Activated CD8-positive, alpha-beta memory T cell treated with anti-CD3 and anti-CD28 coated beads, Interleukin-2, amount 50 U/mL, for 48 hours (primary cell): ENCODE results near the gene NEUROG3.

Experiments
- DNase-seq: peaks from one replicate; pipeline ENCODE4 v3.0.0-alpha.2; 2020

The NEUROG3 gene

GRCh38 chr10:69573056-69573806, at the start of gene NEUROG3:
NEUROG3 (minus strand) TSS chr10:69573422; CDS start chr10:69573043, 379 bp downstream.
- DNase-seq = no peak

- no peak for DNase-seq
Observed at GRCh38 chr10:69620625-69621024, 47.4 kb upstream of the NEUROG3 start.

GRCh38 chr10:69619626-69620025, 46.4 kb upstream of the NEUROG3 start:
- no peak for DNase-seq

- DNase-seq = no peak
Observed at GRCh38 chr10:69618746-69619145, 45.5 kb upstream of the NEUROG3 start.

GRCh38 chr10:69616358-69616757, 43.1 kb upstream of the NEUROG3 start:
- no peak for DNase-seq

GRCh38 chr10:69614130-69614529, 40.9 kb upstream of the NEUROG3 start:
- no peak for DNase-seq

GRCh38 chr10:69612760-69613159, 39.5 kb upstream of the NEUROG3 start:
- DNase-seq = no peak

- no peak for DNase-seq
Observed at GRCh38 chr10:69609077-69609476, 35.9 kb upstream of the NEUROG3 start.

- no peak for DNase-seq
Observed at GRCh38 chr10:69600761-69601330, 27.6 kb upstream of the NEUROG3 start.

GRCh38 chr10:69588358-69588757, 15.1 kb upstream of the NEUROG3 start:
- no peak for DNase-seq

- no peak for DNase-seq
Observed at GRCh38 chr10:69584624-69585023, 11.4 kb upstream of the NEUROG3 start.

- no peak for DNase-seq
Observed at GRCh38 chr10:69583106-69583505, 9.9 kb upstream of the NEUROG3 start.

GRCh38 chr10:69580435-69580834, 7.2 kb upstream of the NEUROG3 start:
- DNase-seq = no peak

- no peak for DNase-seq
Observed at GRCh38 chr10:69579464-69580060, 6.3 kb upstream of the NEUROG3 start.

GRCh38 chr10:69578508-69578991, 5.3 kb upstream of the NEUROG3 start:
- no peak for DNase-seq

GRCh38 chr10:69577268-69578232, 4.3 kb upstream of the NEUROG3 start:
- no peak for DNase-seq

GRCh38 chr10:69576334-69577011, 3.3 kb upstream of the NEUROG3 start:
- no peak for DNase-seq

GRCh38 chr10:69575164-69575722, 2.0 kb upstream of the NEUROG3 start:
- DNase-seq = no peak

- no peak for DNase-seq
Observed at GRCh38 chr10:69574571-69574978, 1.4 kb upstream of the NEUROG3 start.

- DNase-seq = peak; percentile 75
Observed at GRCh38 chr10:69572159-69573055, 815 bp downstream of the NEUROG3 start.

- DNase-seq = no peak
Observed at GRCh38 chr10:69571618-69572158, 1.5 kb downstream of the NEUROG3 start.
